HT1080 (cell line): ENCODE data around the gene MSX2. TPM values are rescaled to one million over a fixed set of nuclear protein-coding genes. Genes with fewer than 3 reads are reported as not detected.
"Not testable (repeated sequence)": the region's sequence is repeated elsewhere in the genome, so short reads cannot be mapped to it uniquely, and the experiment has no call there.

Source experiments
- DNase-seq: peaks from one replicate; pipeline ENCODE4 v3.0.0-alpha.2; 2015; ENCODE audit warnings: low read depth
- total RNA-seq: library from RNA; depleted of rRNA; stranded (reverse); fragments of >200 nt; shearing (Covaris generic); gene quantifications from 2 replicates; pipeline ENCODE4 v1.2.3, GENCODE V29; 2014

Gene MSX2
- total RNA-seq, 1 experiment from 2014 or later: 0.64 TPM

DNA sequence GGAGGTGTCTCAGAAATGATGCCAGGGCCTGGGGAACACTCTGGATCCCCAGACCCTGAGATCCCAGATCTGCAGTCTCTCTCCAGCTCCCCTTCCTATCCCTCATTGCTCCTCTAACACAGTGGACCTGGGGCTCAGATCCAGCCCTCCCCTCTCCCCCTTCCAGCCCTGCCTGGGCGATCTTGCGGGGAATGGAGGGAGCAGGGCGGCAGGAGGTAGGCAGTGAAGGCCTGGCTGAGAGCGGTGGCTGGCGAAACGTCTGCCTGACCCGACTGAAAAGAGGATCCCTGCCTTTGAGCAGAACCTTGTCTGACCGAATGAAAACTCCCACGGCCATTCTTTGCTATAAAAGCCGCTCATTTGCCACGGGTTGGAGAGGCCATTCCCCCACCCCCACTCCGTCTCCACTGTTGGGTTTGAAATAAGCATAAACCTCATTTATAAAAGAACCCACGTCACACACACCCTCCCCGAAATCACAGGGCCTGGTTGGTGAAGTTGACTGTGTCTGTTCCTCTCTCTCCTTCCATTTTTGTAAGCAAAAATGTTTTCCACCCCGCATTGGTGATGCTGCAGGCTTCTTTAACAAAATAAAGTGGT is 8.8 kb downstream of the MSX2 start:
- DNase-seq: no peak

- no peak for DNase-seq
These were observed 9.5 kb downstream of the MSX2 start for GRCh38 chr5:174733836-174734235.

GRCh38 chr5:174734571-174735497 is 10.5 kb downstream of the MSX2 start:
- no peak for DNase-seq

- no peak for DNase-seq
These were observed 11.3 kb downstream of the MSX2 start for GRCh38 chr5:174735498-174736330.

GRCh38 chr5:174736331-174736721 is 11.9 kb downstream of the MSX2 start:
- no peak for DNase-seq

GRCh38 chr5:174736777-174737176 is 12.4 kb downstream of the MSX2 start:
- no peak for DNase-seq

GRCh38 chr5:174737330-174737729 is 12.9 kb downstream of the MSX2 start:
- no peak for DNase-seq

DNA sequence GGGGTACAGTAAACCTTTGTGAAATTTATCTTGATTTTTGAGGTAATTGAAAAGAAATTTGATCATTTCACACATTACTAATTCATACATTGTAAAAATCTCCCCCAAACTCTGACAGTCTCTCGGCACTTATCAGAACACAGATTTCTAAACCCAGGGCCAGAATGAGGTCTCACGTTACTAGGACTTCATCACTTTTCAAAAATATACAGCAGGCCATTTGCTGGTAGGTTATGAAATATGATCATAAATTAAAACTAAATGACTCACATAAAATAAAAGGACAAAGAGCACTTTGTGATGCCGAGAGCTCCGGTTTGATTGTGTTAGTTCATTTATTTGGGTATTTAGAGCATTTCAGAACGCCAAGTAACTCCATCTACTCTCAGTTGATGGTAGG is 17.0 kb downstream of the MSX2 start:
- DNase-seq: no peak

DNA sequence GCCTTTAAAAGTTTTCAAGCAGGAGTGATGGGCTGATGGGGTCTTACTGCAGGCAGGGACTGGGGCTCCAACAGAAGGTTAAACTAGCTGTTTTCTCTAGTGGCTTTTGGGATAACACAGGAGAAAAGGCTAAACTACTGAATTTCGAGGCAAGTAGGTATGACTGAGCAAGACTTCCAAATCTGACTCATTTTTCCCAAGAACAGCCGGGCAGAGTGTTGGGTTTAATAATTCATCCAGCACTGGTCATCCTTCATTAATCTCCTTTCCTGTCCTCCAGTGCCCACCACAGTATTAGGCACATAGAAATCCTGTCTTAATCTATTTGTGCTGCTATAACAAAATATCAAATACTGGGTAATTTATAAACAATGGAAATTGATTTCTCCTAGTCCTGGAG is 20.5 kb downstream of the MSX2 start:
- DNase-seq: no peak

DNA sequence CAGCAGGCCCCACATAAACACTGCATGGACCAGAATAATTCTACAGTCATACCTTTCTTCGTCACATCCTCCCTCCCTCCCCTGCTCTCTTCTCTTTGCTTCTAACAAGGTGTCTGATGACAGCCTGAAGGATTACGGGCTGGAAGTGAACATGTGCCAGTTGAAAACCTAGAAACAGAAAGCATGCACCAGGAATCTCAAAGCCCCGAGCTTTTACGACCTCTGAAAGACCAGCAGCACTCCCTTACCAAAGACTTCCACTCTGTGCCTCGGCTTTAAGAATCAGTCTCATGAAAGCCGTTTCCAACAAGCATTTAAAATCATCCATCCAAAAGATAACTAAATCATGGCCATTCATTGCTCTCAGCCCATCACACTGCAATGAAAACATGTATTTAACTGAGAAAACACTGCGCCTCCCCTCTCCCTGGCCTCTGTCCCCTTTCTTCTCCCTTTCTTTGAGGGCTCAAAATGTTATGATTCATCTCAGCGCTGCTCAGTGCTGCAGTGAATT is 21.3 kb downstream of the MSX2 start:
- DNase-seq: no peak

DNA sequence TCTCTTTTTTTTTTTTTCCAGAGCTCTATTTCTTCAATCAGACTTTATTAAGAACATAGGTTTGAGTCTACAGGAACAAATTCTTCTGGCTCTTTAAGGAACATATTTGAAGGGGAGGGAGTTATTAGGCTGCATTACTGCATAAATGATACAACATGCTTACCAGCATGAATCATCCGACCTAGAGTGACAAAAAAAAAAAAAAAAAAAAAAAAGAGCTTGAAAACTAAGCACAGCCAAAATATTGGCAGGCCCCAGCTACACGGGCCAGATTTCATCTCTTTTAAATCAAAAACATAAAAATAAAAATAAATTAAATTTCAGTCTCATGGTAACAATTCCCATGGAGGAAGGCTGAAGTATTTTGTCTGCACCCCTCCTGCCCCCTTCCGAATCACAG is 26.3 kb downstream of the MSX2 start:
- DNase-seq: no peak

DNA sequence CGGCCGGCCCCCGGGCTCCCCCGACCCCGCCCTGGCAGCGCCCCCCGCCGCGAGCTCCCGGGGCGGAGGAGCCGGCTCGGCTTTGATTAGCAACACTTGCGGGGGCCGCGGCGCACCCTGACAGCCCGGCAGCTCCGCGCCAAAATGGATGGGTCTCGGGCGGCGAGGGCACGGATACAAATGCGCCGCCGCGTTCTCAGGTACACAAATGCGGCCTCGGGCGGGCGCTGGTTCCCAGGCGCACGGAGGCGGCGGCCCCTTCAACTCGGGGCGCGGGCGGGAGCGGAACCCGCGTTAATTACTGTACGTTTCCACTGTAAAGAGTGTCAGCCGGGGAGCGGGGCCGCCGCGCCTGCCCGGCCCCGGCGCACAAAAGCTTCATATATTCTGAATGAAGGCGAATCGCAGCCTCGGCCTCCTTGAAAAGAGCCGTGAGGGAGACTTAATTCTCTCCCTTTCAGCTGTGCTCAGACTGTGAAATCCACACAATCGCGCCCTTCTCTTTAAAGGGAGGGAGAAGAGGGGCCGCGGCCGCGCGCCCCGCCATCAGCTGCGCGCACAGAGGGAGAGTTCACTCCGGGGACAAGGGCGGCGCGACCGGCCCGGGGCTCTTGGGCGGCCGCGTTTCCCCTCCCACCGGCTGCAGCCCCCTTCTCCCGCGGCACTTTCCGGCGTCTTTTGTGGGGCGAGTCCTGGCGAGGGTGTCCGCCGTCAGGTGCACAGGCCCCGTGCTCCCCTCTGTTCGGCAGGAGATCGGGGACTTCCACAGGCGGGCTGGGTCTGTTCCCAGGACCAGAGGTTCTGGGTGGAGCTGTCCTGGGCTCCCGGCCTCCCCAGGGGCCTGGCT is 27.0 kb downstream of the MSX2 start:
- no peak for DNase-seq

DNA sequence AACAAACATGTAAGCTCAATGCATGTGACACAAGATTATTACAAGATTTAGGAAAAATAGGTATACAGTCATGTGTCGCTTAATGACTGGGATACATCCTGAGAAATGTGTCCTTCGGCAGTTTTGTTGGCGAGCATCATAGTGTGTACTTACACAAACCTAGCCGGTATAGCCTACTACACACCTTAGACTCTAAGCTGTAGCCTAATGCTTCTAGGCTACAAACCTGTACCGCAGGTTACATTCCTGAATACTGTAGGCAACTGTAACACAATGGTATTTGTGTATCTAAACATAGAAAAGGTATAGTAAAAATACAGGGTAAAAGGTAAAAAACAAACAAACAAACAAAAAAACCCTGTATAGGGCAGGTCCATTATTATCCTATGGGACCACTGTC is 27.7 kb downstream of the MSX2 start:
- DNase-seq: no peak

DNA sequence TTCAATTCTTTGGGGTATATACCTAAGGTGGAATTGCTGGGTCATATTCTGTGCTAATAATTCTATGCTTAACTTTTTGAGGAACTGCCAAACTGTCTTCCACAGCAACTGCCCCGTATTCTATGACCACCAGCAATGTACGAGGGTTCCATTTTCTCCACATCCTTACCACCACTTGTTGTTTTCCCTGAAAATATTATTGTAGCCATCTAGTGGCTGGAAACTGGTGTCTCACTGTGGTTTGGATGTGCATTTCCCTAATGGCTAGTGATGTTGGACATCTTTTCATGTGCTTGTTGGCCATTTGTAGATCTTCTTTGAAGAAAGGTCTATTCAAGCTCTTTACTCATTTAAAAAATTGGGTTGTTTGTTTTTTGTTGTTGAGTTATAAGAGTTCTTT is 30.7 kb downstream of the MSX2 start:
- peak; percentile 5 for DNase-seq

- no peak for DNase-seq
These were observed 34.7 kb downstream of the MSX2 start for GRCh38 chr5:174759091-174759490.

- no peak for DNase-seq
These were observed 36.3 kb downstream of the MSX2 start for GRCh38 chr5:174760721-174761120.

GRCh38 chr5:174761341-174761740 is 37.0 kb downstream of the MSX2 start:
- not testable (repeated sequence) for DNase-seq

GRCh38 chr5:174764309-174764708 is 39.9 kb downstream of the MSX2 start:
- no peak for DNase-seq

DNA sequence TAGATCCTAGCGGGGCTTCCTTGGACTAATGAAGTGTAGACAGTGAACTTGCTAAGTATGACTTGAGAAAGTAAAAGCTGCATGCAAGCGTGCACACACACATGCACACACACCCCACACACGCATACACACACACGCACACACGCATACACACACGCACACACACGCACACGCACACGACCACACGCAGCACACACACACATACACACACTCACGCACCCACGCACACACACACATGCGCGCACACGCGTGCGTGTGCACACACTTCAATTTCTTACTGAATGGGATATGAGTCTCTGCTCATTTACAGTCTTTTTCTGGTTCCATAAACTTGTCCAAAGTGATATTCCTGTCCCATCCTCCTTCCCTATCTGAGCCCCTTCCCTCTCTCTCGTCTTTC is 41.2 kb downstream of the MSX2 start:
- DNase-seq: no peak

DNA sequence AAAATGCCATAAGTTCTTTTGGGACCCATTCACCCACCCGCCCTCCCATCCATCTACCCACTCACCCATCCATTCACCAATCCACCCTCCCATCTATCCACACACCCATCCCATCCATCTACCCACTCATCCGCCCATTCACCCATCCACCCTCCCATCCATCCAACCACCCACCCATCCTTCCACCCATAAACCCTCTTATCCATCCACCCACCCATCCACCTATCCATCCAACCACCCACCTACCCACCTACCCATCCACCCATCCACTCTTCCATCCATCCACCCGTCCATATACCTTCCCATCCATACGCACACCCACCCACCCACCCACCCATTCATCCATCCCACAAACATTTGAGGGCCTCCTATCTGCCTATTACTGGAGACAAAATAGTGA is 43.3 kb downstream of the MSX2 start:
- DNase-seq: no peak

DNA sequence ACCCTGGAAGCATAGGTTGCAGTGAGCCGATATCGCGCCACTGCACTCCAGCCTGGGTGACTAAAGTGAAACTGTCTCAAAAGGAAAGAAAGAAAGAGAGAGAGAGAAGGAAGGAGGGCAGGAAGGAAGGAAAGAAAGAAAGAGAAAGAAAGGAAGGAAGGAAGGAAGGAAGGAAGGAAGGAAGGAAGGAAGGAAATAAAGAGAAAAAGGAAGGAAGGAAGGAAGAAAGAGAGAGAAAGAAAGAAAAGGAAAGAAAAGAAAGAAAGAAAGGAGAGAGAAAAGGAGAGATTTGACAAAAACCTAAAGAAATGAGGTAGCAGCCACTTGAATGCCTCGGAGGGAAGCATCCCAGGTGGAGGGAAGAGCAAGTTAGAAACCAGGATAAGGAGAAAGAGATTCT is 44.6 kb downstream of the MSX2 start:
- no peak for DNase-seq
